Activated naive CD4-positive, alpha-beta T cell (primary cell): ENCODE data around the gene ICA1L.
"Not testable (repeated sequence)": the region's sequence is repeated elsewhere in the genome, so short reads cannot be mapped to it uniquely, and the experiment has no call there.

ENCODE experiments used
- DNase-seq, 4 experiments: peaks; one replicate each; lab custom pipeline; 2025; lab: John Stamatoyannopoulos, UW

Gene ICA1L

GRCh38 chr2:202847693-202848524 is 23.7 kb downstream of the ICA1L start:
- no peak for DNase-seq

GRCh38 chr2:202844656-202845055 is 26.9 kb downstream of the ICA1L start:
- no peak for DNase-seq

GRCh38 chr2:202842690-202843089 is 28.9 kb downstream of the ICA1L start:
- DNase-seq: no peak

- no peak for DNase-seq
These were observed 30.3 kb downstream of the ICA1L start for GRCh38 chr2:202841090-202841867.

GRCh38 chr2:202831242-202832220 is 40.0 kb downstream of the ICA1L start:
- DNase-seq: no peak

- DNase-seq: no peak
These were observed 46.7 kb downstream of the ICA1L start for GRCh38 chr2:202824901-202825300.

- no peak for DNase-seq
These were observed 49.2 kb downstream of the ICA1L start for GRCh38 chr2:202822411-202822810.

GRCh38 chr2:202821206-202822160 is 50.1 kb downstream of the ICA1L start:
- no peak for DNase-seq

- DNase-seq: no peak
These were observed 53.2 kb downstream of the ICA1L start for GRCh38 chr2:202818321-202818720.

- DNase-seq: no peak
These were observed 53.8 kb downstream of the ICA1L start for GRCh38 chr2:202817771-202818170.

GRCh38 chr2:202815548-202816360 is 55.8 kb downstream of the ICA1L start:
- no peak for DNase-seq

GRCh38 chr2:202814226-202814625 is 57.3 kb downstream of the ICA1L start:
- no peak for DNase-seq

- DNase-seq: no peak
These were observed 58.2 kb downstream of the ICA1L start for GRCh38 chr2:202813387-202813786.

- DNase-seq: no peak
These were observed 62.8 kb downstream of the ICA1L start for GRCh38 chr2:202808754-202809153.

GRCh38 chr2:202807431-202808138 is 64.0 kb downstream of the ICA1L start:
- DNase-seq: not testable (repeated sequence)

GRCh38 chr2:202805911-202806310 is 65.7 kb downstream of the ICA1L start:
- DNase-seq: not testable (repeated sequence)

- no peak for DNase-seq
These were observed 73.6 kb downstream of the ICA1L start for GRCh38 chr2:202797944-202798343.

- DNase-seq: no peak
These were observed 80.9 kb downstream of the ICA1L start for GRCh38 chr2:202790676-202791075.

GRCh38 chr2:202786842-202787241 is 84.7 kb downstream of the ICA1L start:
- no peak for DNase-seq
